Stimulated activated CD4-positive, alpha-beta T cell treated with anti-CD3 and anti-CD28 coated beads, Interleukin-4, amount 100 ng/mL, for 4 hours (primary cell): Measurements from ENCODE around the gene LRRC4.

Experiments used
- DNase-seq, 2 experiments: peaks; one replicate each; pipeline ENCODE4 v3.0.0-alpha.2; 2020

LRRC4 gene

GRCh38 chr7:128029405-128029995, 1.7 kb downstream of the LRRC4 start:
- no peak for DNase-seq

GRCh38 chr7:128027485-128027980, 3.7 kb downstream of the LRRC4 start:
- no peak for DNase-seq

- DNase-seq: no peak
Measured at GRCh38 chr7:128026551-128026950, 4.7 kb downstream of the LRRC4 start.

- DNase-seq: no peak
Measured at GRCh38 chr7:128025819-128026218, 5.4 kb downstream of the LRRC4 start.

- no peak for DNase-seq
Measured at GRCh38 chr7:128025380-128025779, 5.9 kb downstream of the LRRC4 start.

- no peak for DNase-seq
Measured at GRCh38 chr7:128024151-128024550, 7.1 kb downstream of the LRRC4 start.

- DNase-seq: no peak
Measured at GRCh38 chr7:128022631-128023532, 8.4 kb downstream of the LRRC4 start.

- no peak for DNase-seq
Measured at GRCh38 chr7:128021366-128021765, 9.9 kb downstream of the LRRC4 start.

GRCh38 chr7:128020159-128020558, 11.1 kb downstream of the LRRC4 start:
- no peak for DNase-seq

- DNase-seq: no peak
Measured at GRCh38 chr7:128019288-128019687, 11.9 kb downstream of the LRRC4 start.

- no peak for DNase-seq
Measured at GRCh38 chr7:128017862-128018845, 13.1 kb downstream of the LRRC4 start.

- no peak for DNase-seq
Measured at GRCh38 chr7:128017460-128017859, 13.8 kb downstream of the LRRC4 start.

- DNase-seq: no peak
Measured at GRCh38 chr7:128014811-128015210, 16.4 kb downstream of the LRRC4 start.

GRCh38 chr7:128011131-128011661, 20.0 kb downstream of the LRRC4 start:
- no peak for DNase-seq

GRCh38 chr7:128010391-128011127, 20.7 kb downstream of the LRRC4 start:
- DNase-seq: no peak

- no peak for DNase-seq
Measured at GRCh38 chr7:128008744-128009143, 22.5 kb downstream of the LRRC4 start.

- no peak for DNase-seq
Measured at GRCh38 chr7:128008141-128008540, 23.1 kb downstream of the LRRC4 start.

- no peak for DNase-seq
Measured at GRCh38 chr7:128007303-128007680, 23.9 kb downstream of the LRRC4 start.

GRCh38 chr7:128006550-128007302, 24.5 kb downstream of the LRRC4 start:
- DNase-seq: no peak

GRCh38 chr7:128005759-128006159, 25.5 kb downstream of the LRRC4 start:
- no peak for DNase-seq

GRCh38 chr7:128005117-128005516, 26.1 kb downstream of the LRRC4 start:
- DNase-seq: no peak
